NCI-H2107 treated with DMSO at 0.1 percent for 48 hours (cell line): Measurements from ENCODE around the gene PNMT.

Source experiments
- DNase-seq: peaks from one replicate; lab custom pipeline; 2025; ENCODE audit not compliant: unreplicated experiment; lab: John Stamatoyannopoulos, UW

The PNMT gene

DNA sequence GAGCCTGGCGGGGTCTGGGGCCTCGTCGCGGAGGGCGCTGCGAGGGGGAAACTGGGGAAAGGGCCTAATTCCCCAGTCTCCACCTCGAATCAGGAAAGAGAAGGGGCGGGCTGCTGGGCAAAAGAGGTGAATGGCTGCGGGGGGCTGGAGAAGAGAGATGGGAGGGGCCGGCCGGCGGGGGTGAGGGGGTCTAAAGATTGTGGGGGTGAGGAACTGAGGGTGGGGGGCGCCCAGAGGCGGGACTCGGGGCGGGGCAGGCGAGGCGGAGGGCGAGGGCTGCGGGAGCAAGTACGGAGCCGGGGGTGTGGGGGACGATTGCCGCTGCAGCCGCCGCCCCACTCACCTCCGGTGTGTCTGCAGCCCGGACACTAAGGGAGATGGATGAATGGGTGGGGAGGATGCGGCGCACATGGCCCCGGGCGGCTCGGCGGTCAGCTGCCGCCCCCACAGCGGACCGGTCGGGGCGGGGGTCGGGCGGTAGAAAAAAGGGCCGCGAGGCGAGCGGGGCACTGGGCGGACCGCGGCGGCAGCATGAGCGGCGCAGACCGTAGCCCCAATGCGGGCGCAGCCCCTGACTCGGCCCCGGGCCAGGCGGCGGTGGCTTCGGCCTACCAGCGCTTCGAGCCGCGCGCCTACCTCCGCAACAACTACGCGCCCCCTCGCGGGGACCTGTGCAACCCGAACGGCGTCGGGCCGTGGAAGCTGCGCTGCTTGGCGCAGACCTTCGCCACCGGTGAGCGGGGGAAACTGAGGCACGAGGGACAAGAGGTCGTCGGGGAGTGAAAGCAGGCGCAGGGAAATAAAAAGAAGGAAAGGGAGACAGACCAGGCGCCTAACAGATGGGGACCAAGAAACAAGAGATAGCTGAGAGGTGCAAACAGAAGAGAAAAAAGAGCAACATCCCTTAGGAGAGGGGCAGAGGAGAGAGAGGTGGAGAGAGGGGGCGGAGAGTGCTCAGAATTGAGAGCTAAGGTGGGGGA, at the start of gene PNMT:
TSS of gene PNMT (plus strand) at position 509 of the 980 bp plus-strand sequence. CDS start at position 532, 23 bp downstream.
- DNase-seq: no peak

GRCh38 chr17:39618956-39619785, 49.1 kb upstream of the PNMT start:
- DNase-seq: peak; percentile 25

GRCh38 chr17:39619786-39620101, 48.5 kb upstream of the PNMT start:
- no peak for DNase-seq

- peak; percentile 61 for DNase-seq
Measured at GRCh38 chr17:39621523-39622379, 46.5 kb upstream of the PNMT start.

GRCh38 chr17:39622380-39623006, 45.8 kb upstream of the PNMT start:
- no peak for DNase-seq

DNA sequence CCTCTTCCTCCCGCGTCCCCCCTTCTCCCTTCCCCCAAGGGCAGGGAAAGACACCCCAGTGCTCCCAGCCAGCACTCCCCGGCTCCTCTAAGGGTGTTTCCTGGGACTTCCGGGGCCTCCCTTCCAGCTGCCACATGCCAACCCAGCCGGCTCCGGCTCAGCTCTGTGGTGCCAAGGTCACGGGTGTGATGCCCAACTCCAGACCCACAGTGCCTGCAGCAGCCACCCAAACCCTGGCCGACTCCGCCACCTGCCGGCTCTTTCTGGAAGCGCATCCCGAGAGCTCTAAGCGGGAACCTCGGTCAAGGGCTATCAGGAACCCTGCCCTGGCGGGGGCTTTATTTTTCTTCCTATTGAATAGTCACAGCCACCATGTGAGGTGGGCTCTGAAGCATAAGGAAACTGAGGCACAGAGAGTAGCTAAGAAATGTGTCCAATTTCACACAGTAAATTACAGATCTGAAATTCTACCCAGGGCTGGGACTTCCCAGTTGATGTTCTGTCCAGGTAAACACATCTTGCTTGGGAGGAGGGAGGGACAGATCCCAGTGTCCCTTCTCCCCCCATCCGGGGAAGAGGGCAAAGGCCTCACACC, 44.8 kb upstream of the PNMT start:
- peak; percentile 74 for DNase-seq

- DNase-seq: no peak
Measured at GRCh38 chr17:39624313-39624712, 43.9 kb upstream of the PNMT start.

DNA sequence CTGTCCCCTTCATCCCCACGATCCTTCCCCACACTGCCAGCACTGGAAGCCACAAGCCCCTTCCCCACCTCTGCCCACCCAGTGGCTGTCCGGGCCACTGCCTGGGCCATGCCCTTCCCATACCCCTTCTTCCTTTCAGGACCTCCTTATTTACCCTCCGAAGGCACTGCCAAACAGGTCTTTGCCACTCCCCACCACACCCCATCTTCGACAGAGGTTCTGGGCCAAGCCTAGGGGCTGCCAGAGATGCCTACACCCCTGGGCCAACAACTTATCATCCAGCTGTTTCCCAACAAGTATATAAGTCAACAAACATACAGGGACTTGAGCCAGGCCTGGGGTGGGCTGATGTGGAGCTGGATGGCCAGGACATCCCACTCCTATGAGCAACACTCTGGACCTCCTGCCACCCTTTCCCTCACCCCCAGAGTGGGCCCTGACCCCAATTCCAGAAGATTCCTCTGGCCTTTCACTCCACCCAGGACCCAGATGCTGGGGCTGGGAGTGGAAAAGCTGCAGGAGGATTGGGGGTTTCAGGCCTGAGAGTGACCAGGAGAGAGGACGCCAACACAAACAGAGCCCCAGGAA, 43.0 kb upstream of the PNMT start:
- no peak for DNase-seq

GRCh38 chr17:39626171-39627046, 41.8 kb upstream of the PNMT start, which contains the start of gene PPP1R1B:
Gene PPP1R1B, plus strand, starts transcription at chr17:39626952. Its CDS starts 441 bp downstream, at chr17:39627393.
- DNase-seq: peak; percentile 35

GRCh38 chr17:39627047-39627711, 41.1 kb upstream of the PNMT start:
- no peak for DNase-seq

GRCh38 chr17:39627712-39628516, 40.3 kb upstream of the PNMT start:
- DNase-seq: peak; percentile 61

GRCh38 chr17:39628655-39629493, 39.4 kb upstream of the PNMT start:
- peak; percentile 82 for DNase-seq

GRCh38 chr17:39629494-39629880, 38.8 kb upstream of the PNMT start:
- peak; percentile 74 for DNase-seq

GRCh38 chr17:39629898-39630297, 38.4 kb upstream of the PNMT start:
- DNase-seq: no peak

DNA sequence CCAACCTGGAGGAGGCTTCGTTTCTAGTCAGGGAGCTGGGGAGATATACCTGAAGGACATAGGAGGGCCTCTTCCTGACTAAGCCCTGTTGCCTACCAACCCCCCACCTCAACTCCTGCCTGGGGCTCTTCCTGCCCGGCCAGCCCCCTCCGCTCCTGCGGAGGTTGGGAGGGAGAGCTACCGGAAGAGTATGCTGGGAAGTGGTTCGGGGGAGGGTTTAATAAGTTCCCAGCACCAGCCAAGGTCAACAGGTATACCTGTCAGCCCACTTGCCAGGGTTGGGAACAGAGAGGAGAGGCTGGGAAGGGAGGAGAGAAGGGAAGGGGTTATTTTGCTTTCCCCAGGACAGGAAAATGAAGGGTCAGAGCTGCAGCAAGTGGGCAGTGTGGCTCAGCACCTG, 36.9 kb upstream of the PNMT start:
- DNase-seq: no peak

DNA sequence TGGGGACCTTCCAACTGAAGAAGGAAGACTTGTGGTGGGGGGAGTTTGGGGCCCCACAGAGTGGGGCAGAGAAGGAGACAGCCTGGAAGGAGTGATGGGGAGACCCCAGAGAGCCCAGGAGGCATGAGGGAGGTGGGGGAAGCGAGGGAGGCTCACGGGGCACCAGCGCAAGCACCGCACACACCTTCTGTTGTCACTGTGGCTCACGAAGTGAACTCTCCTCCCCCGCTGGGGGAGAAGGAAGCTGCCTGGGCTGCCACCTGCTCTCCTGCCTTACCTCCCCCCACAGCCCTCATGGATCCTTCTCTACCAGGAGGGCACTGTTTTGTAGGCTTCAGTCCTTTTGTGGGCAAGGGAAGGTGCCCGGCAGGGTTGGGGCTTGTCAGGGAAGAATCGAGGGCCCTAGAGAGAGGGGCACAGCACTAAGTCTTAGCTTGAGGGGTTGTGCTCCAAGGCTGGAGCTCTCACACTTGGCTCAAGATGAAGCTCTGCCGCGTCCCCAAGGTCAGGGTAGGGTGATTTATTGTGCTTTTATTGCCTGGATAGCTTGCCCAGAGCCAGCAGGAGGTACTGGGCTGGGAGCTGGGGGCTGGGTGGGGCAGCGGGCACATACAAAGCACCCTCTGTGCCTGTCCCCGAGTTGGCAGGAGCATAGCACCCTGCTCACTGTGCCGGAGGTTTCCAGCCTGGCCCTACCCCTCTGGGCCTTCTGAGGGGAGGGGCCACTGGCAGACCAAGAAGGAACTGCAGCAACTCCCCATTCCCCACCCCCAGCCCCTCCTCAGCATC, 35.9 kb upstream of the PNMT start:
- peak; percentile 53 for DNase-seq
